K562 (cell line): ENCODE data around the gene NANS. TPM values are rescaled to one million over a fixed set of nuclear protein-coding genes. Genes with fewer than 3 reads are reported as not detected.
A peak's percentile ranks its signal among the peaks of the same experiment; 100 is the strongest.

Source experiments
- GTF3C2 ChIP-seq: IDR thresholded peaks from 3 replicates; pipeline ENCODE4 v1.6.1; 2011; ENCODE audit warnings: borderline replicate concordance, mild to moderate bottlenecking, moderate library complexity; ENCODE audit not compliant: insufficient read length; ENCODE audit errors: extremely low read depth
- IRF1 ChIP-seq: sonication (generic); formaldehyde crosslinking; IDR thresholded peaks from 2 replicates; pipeline ENCODE4 v1.8.0; 2022; ENCODE audit warnings: missing genetic modification reagents, mild to moderate bottlenecking, borderline replicate concordance
- MAX ChIP-seq: sonication (generic); formaldehyde crosslinking; IDR thresholded peaks from 2 replicates; pipeline ENCODE4 v1.9.0; 2022; ENCODE audit warnings: mild to moderate bottlenecking, missing genetic modification reagents
- MTA3 ChIP-seq: fragments of 450-650 bp; formaldehyde crosslinking; IDR thresholded peaks from 2 replicates; pipeline ENCODE4 v1.6.1; 2017; ENCODE audit warnings: mild to moderate bottlenecking, borderline replicate concordance
- SETDB1 ChIP-seq: IDR thresholded peaks from one replicate; pipeline ENCODE4 v1.6.1; 2012; ENCODE audit warnings: low read length, control low read depth, inconsistent platforms
- SMAD1 ChIP-seq: fragments of 150-350 bp; IDR thresholded peaks from 2 replicates; pipeline ENCODE4 v1.6.1; 2014; ENCODE audit warnings: low read length, low read depth; ENCODE audit not compliant: partially characterized antibody
- SRSF1 ChIP-seq: fragments of 200-400 bp; formaldehyde crosslinking; IDR thresholded peaks from 2 replicates; pipeline ENCODE4 v1.6.1; 2017; ENCODE audit warnings: mild to moderate bottlenecking, low read depth, low read length, moderate library complexity
- TFAP4 ChIP-seq: sonication (generic); formaldehyde crosslinking; IDR thresholded peaks from 2 replicates; pipeline ENCODE4 v1.8.0; 2022; ENCODE audit warnings: missing genetic modification reagents, mild to moderate bottlenecking, moderate library complexity, borderline replicate concordance
- THRAP3 ChIP-seq: fragments of 450-650 bp; IDR thresholded peaks from 2 replicates; pipeline ENCODE4 v1.6.1; 2016; ENCODE audit warnings: mild to moderate bottlenecking, inconsistent platforms, borderline replicate concordance
- ZBTB49 ChIP-seq: sonication (generic); formaldehyde crosslinking; IDR thresholded peaks from 2 replicates; pipeline ENCODE4 v1.8.0; 2022; ENCODE audit warnings: missing genetic modification reagents, mild to moderate bottlenecking, borderline replicate concordance
- ZC3H4 ChIP-seq: sonication (generic); formaldehyde crosslinking; IDR thresholded peaks from 2 replicates; pipeline ENCODE4 v1.9.0; 2021; ENCODE audit warnings: missing genetic modification reagents, borderline replicate concordance
- ZNF512 ChIP-seq: IDR thresholded peaks from 2 replicates; pipeline ENCODE4 v1.6.1; 2016; ENCODE audit warnings: missing genetic modification characterization, missing compliant biosample characterization
- polyA plus RNA-seq, 8 experiments: library from polyadenylated mRNA; depleted of rRNA in 4 of 8; stranded (reverse) in 5 of 8; unstranded in 3 of 8; fragments of >200 nt; fragmentation: Nextera tagmentation in 2 of 8; fragmentation: Illumina TruSeq in 1 of 8; extraction: Ambion mirVana in 2 of 8; extraction: Trizol in 1 of 8; gene quantifications; 2 replicates each; pipeline versions ENCODE4 v1.2.1 to v1.2.3, GENCODE V29; 2011 to 2014; ENCODE audit warnings: inconsistent platforms in 1 of 8, missing spikeins in 1 of 8
- total RNA-seq, 7 experiments: library from RNA; depleted of rRNA in 6 of 7; stranded (reverse); fragments of >200 nt in 6 of 7; fragmentation: Illumina TruSeq in 2 of 7; extraction: Trizol in 2 of 7; gene quantifications; 2 replicates each; pipeline versions ENCODE4 v1.2.1 to v1.2.3, GENCODE V29; 2011 to 2021; ENCODE audit warnings: low replicate concordance in 1 of 7

The NANS gene
- total and polyA plus RNA-seq, 9 of the 15 experiments (the other 6 are each of a cell fraction or from before 2014, with no cell fraction given): 37.1 to 181 (median 137) TPM

- TF ChIP-seq ZBTB49 (CRISPR knock-in tag) (no peak), THRAP3 (no peak), IRF1 (CRISPR knock-in tag) (no peak; the same call in 1 of the 2 replicates), GTF3C2 (peak; percentile 52), ZC3H4 (CRISPR knock-in tag) (peak; percentile 81; the same call in 1 of the 2 replicates), SRSF1 (no peak), TFAP4 (CRISPR knock-in tag) (peak; percentile 62; the same call in 1 of the 2 replicates), ZNF512 (tag) (no peak), MAX (CRISPR knock-in tag) (peak; percentile 65), SMAD1 (peak; percentile 24), MTA3 (peak; percentile 9; the same call in 1 of the 2 replicates), SETDB1 (no peak)
Observed at GRCh38 chr9:98056269-98057137, at the start of gene NANS (continued).
